Endothelial cell of umbilical vein (primary cell): Measurements from ENCODE around the gene ARL11. TPM values are rescaled to one million over a fixed set of nuclear protein-coding genes. Genes with fewer than 3 reads are reported as not detected.
A peak's percentile ranks its signal among the peaks of the same experiment; 100 is the strongest.

Source experiments
- BruUV-seq: library from RNA; stranded (reverse); fragments of 400-500 nt; replicated peaks from 2 replicates; lab custom pipeline; 2021; lab: Mats Ljungman, UMichigan
- CTCF ChIA-PET: fragments of 300-600, 350-600 bp; sonication (Branson Sonifier 250); formaldehyde crosslinking; loops from one replicate; lab custom pipeline; 2021; ENCODE audit warnings: antibody characterized with exemption, inconsistent platforms; lab: Charles Lee
- POLR2A ChIA-PET: fragments of 300-600, 350-600 bp; sonication (Branson Sonifier 250); formaldehyde crosslinking; loops from one replicate; lab custom pipeline; 2021; ENCODE audit warnings: antibody characterized with exemption, inconsistent platforms; lab: Charles Lee
- DNase-seq: peaks from one replicate; pipeline ENCODE4 v3.0.0-alpha.2; 2011; ENCODE audit warnings: low read depth, low spot score
- FAIRE-seq: peaks from 2 replicates; lab custom pipeline; 2011; peaks lifted over from hg19 to GRCh38; lab: Jason Lieb, UNC
- H2AFZ ChIP-seq: 2 replicates; pipeline ENCODE4 v1.6.0; 2012; ENCODE audit warnings: low read depth, low read length, control low read depth, inconsistent platforms
- H3K27ac ChIP-seq: 2 replicates; pipeline ENCODE4 v1.5.1; 2011; ENCODE audit warnings: low read depth, mild to moderate bottlenecking, control low read depth, low read length, moderate library complexity; ENCODE audit not compliant: insufficient read depth
- H3K27me3 ChIP-seq, 2 experiments: 2 replicates each; pipeline versions ENCODE4 v1.6.0 to v1.6.1; 2011; ENCODE audit warnings: low read length in 2 of 2, mixed read lengths in 1 of 2; ENCODE audit not compliant: control insufficient read depth in 2 of 2, insufficient read depth in 2 of 2
- H3K36me3 ChIP-seq, 2 experiments: 2 replicates in 1 of 2; 3 replicates in 1 of 2; pipeline ENCODE4 v1.5.1; 2011; ENCODE audit warnings: low read length in 2 of 2, mild to moderate bottlenecking in 1 of 2, moderate library complexity in 1 of 2; ENCODE audit not compliant: control insufficient read depth in 2 of 2, insufficient read depth in 2 of 2; ENCODE audit errors: extremely low read depth in 1 of 2
- H3K4me1 ChIP-seq: 3 replicates; pipeline ENCODE4 v1.5.1; 2011; ENCODE audit warnings: mild to moderate bottlenecking, low read length; ENCODE audit not compliant: control insufficient read depth, insufficient read depth; ENCODE audit errors: extremely low read depth
- H3K4me2 ChIP-seq: 2 replicates; pipeline ENCODE4 v1.6.1; 2011; ENCODE audit warnings: low read length, control low read depth, mixed read lengths; ENCODE audit not compliant: insufficient read depth
- H3K4me3 ChIP-seq, 3 experiments: fragments of 200-600 bp in 1 of 3; sonication (generic), shearing (Covaris generic) in 1 of 3; replicated peaks in 1 of 3; 2 replicates each; pipeline ENCODE4 v1.5.1; 2011 to 2016; ENCODE audit warnings: control low read depth in 3 of 3, low read length in 3 of 3, mild to moderate bottlenecking in 2 of 3, inconsistent platforms in 1 of 3, low read depth in 1 of 3, moderate library complexity in 1 of 3; ENCODE audit not compliant: insufficient read depth in 1 of 3
- H3K79me2 ChIP-seq: 2 replicates; pipeline ENCODE4 v1.6.0; 2012; ENCODE audit warnings: low read length, inconsistent platforms; ENCODE audit not compliant: control insufficient read depth, insufficient read depth
- H3K9ac ChIP-seq: replicated peaks from 2 replicates; pipeline ENCODE3; 2011; ENCODE audit warnings: low read length, control low read depth; ENCODE audit not compliant: insufficient read depth; ENCODE audit errors: extremely low read depth
- H3K9me1 ChIP-seq: replicated peaks from 3 replicates; pipeline ENCODE4 v1.6.0; 2011; ENCODE audit warnings: mild to moderate bottlenecking, low read length; ENCODE audit not compliant: control insufficient read depth, insufficient read depth; ENCODE audit errors: extremely low read depth
- H3K9me3 ChIP-seq: replicated peaks from 2 replicates; pipeline ENCODE4 v1.5.1; 2012; ENCODE audit warnings: low read length, inconsistent platforms; ENCODE audit not compliant: control insufficient read depth, insufficient read depth
- H4K20me1 ChIP-seq: replicated peaks from 2 replicates; pipeline ENCODE3; 2011; ENCODE audit warnings: mild to moderate bottlenecking, low read length; ENCODE audit not compliant: control insufficient read depth, insufficient read depth; ENCODE audit errors: extremely low read depth
- CTCF ChIP-seq, 2 donors: IDR thresholded peaks; 1 replicate in 1 of 2; 2 replicates in 1 of 2; pipeline ENCODE4 v1.5.1; 2011; ENCODE audit warnings: low read length in 2 of 2, mild to moderate bottlenecking in 2 of 2, moderate library complexity in 2 of 2, control low read depth in 1 of 2, inconsistent platforms in 1 of 2, low read depth in 1 of 2; ENCODE audit not compliant: insufficient read depth in 1 of 2; ENCODE audit errors: extremely low read depth in 1 of 2
- EZH2 ChIP-seq: IDR thresholded peaks from 2 replicates; pipeline ENCODE4 v1.6.1; 2012; ENCODE audit warnings: borderline replicate concordance, low read depth, mild to moderate bottlenecking, moderate library complexity, low read length, inconsistent platforms; ENCODE audit not compliant: severe bottlenecking
- FOS ChIP-seq: IDR thresholded peaks from 2 replicates; pipeline ENCODE4 v1.6.1; 2011; ENCODE audit warnings: mild to moderate bottlenecking, low read length, moderate library complexity, borderline replicate concordance; ENCODE audit not compliant: insufficient read depth
- GATA2 ChIP-seq: IDR thresholded peaks from 2 replicates; pipeline ENCODE4 v1.7.0; 2011; ENCODE audit warnings: low read depth, mild to moderate bottlenecking, moderate library complexity, mixed read lengths, low read length; ENCODE audit not compliant: insufficient read length, insufficient read depth
- JUN ChIP-seq: IDR thresholded peaks from 2 replicates; pipeline ENCODE4 v1.6.1; 2011; ENCODE audit warnings: borderline replicate concordance, low read depth; ENCODE audit not compliant: insufficient read length, insufficient read depth
- MYC ChIP-seq: IDR thresholded peaks from one replicate; pipeline ENCODE4 v1.6.1; 2011; ENCODE audit warnings: mild to moderate bottlenecking, low read depth, low read length
- POLR2A ChIP-seq: IDR thresholded peaks from 2 replicates; pipeline ENCODE4 v1.6.1; 2012; ENCODE audit warnings: low read depth, mild to moderate bottlenecking, control low read depth, low read length
- POLR2AphosphoS5 ChIP-seq: IDR thresholded peaks from 2 replicates; pipeline ENCODE4 v1.6.1; 2012; ENCODE audit warnings: low read depth, mild to moderate bottlenecking, control low read depth, low read length, moderate library complexity; ENCODE audit not compliant: insufficient read depth
- dilution Hi-C: fragments of 300-500 bp; cut with MboI; formaldehyde crosslinking; loops from one replicate; pipeline ENCODE4 v1.15.0; 2019; ENCODE audit warnings: low sequenced_read_pairs; ENCODE audit not compliant: extremely low pct_ligation_motif_present
- intact Hi-C: fragments of 100-400 bp; cut with micrococcal nuclease; formaldehyde crosslinking; loops from one replicate; pipeline ENCODE4 v1.10.0; 2022
- polyA plus RNA-seq, 4 experiments: library from polyadenylated mRNA; depleted of rRNA in 3 of 4; stranded (reverse) in 3 of 4; unstranded in 1 of 4; fragments of >200 nt; gene quantifications; 2 replicates each; pipeline versions ENCODE4 v1.2.1 to v1.2.3, GENCODE V29; 2011 to 2012; ENCODE audit warnings: missing spikeins in 1 of 4
- total RNA-seq: library from RNA; stranded (reverse); gene quantifications from 2 replicates; pipeline ENCODE4 v1.2.3, GENCODE V29; 2021
- TF ChIP-seq, protein P1 (sequence below): IDR thresholded peaks from 2 replicates; pipeline ENCODE4 v1.6.1; 2011; ENCODE audit not compliant: insufficient read depth, insufficient read length

ARL11 gene
- total and polyA plus RNA-seq, 2 donors (not counting 3 experiments of a cell fraction or from before 2014, with no cell fraction given) = 0.06 to 0.20 TPM

GRCh38 chr13:49641801-49642291 is 13.5 kb downstream of the ARL11 start:
- TF ChIP-seq JUN (no peak), GATA2 (peak; percentile 50), EZH2 (no peak), POLR2A (no peak), FOS (peak; percentile 13)
- H4K20me1 ChIP-seq = no peaks in the 10 kb centered on the region
- H3K4me2 ChIP-seq = no peak overlapping the region
- no peak overlapping the region for H3K9ac ChIP-seq
- no peak overlapping the region for H3K27ac ChIP-seq
- CTCF ChIA-PET = interaction anchor here (2.8 kb wide), 1 partner anchor 12 kb away, joined by 14 read pairs; the partner anchor contains the start of gene ARL11
- dilution Hi-C loops = no loop called here
- FAIRE-seq = peak; percentile 40
- no peaks in the 10 kb centered on the region for H3K79me2 ChIP-seq
- BruUV-seq = no TSS peak
- intact Hi-C loops = no loop called here
- no peaks in the 10 kb centered on the region for H3K9me3 ChIP-seq
- no peaks in the 10 kb centered on the region for H3K36me3 ChIP-seq
- POLR2A ChIA-PET = no interaction called here
- no peaks in the 10 kb centered on the region for H3K9me1 ChIP-seq
- H2AFZ ChIP-seq = peak overlapping the region; percentile 80
- peaks cover 9% of the 10 kb centered on the region for H3K4me1 ChIP-seq
- no peak overlapping the region for H3K4me3 ChIP-seq
- no peaks in the 10 kb centered on the region for H3K27me3 ChIP-seq
- no peak for DNase-seq

DNA sequence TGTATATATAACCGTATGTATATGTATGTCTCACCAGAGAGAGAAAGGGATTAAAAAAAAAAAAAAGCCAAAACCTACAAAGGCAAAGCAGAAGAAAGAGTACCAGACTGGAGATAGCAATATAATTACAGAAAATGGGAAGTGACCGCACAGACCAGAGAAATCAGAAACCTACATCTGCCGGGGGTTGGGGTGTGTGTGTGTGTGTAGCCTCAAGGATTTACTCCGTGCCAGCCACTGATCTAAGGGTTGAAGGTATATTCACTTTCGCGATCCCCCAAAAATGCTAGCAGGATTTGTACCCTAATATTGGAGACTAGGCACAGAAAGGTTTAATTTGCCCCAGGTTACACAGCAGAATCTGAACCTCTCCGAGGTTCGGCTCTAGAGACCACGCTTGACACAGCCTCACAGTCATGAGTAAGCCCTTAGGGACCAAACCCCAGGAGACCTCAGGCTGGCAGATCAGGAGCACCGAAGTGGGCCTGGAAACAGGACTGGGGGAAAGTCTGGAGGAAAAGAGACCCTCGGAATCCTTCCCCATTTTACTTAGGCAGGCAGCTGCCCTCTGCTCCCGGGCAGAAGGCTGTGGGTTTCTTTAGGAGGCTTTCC is 14.8 kb downstream of the ARL11 start:
- H3K4me3 ChIP-seq = no peak overlapping the region
- no peaks in the 10 kb centered on the region for H3K9me1 ChIP-seq
- no peaks in the 10 kb centered on the region for H3K27me3 ChIP-seq
- TF ChIP-seq POLR2AphosphoS5 (no peak), MYC (no peak), GATA2 (no peak), CTCF (IDR thresholded peaks at IDR 0.05; ENCODE audit: extremely low read depth in 1 of 2, insufficient read depth in 1 of 2, low read depth in 1 of 2, low read length in 2 of 2) (no peak), FOS (no peak), JUN (no peak)
- TF ChIP-seq, protein P1, sequence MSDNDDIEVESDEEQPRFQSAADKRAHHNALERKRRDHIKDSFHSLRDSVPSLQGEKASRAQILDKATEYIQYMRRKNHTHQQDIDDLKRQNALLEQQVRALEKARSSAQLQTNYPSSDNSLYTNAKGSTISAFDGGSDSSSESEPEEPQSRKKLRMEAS = no peak
- peaks cover 9% of the 10 kb centered on the region for H3K4me1 ChIP-seq
- ChIA-PET POLR2A (no interaction called here), CTCF (interaction anchor here (2.8 kb wide), 1 partner anchor 13 kb away, joined by 14 read pairs; the partner anchor contains the start of gene ARL11)
- no peak overlapping the region for H3K9ac ChIP-seq
- intact Hi-C loops = no loop called here
- no peak for FAIRE-seq
- no peaks in the 10 kb centered on the region for H3K79me2 ChIP-seq
- no peaks in the 10 kb centered on the region for H3K36me3 ChIP-seq
- H4K20me1 ChIP-seq = no peaks in the 10 kb centered on the region
- dilution Hi-C loops = no loop called here
- H3K27ac ChIP-seq = no peak overlapping the region
- no TSS peak for BruUV-seq
- H3K4me2 ChIP-seq = no peak overlapping the region
- H3K9me3 ChIP-seq = no peaks in the 10 kb centered on the region
- no peak for DNase-seq
- H2AFZ ChIP-seq = no peak overlapping the region
